Mammary epithelial cell (primary cell): Measurements from ENCODE around the gene PPT1.

ENCODE experiments used
- EZH2 ChIP-seq: IDR thresholded peaks from 2 replicates; pipeline ENCODE4 v1.6.1; 2012; ENCODE audit warnings: low read length, inconsistent platforms, borderline replicate concordance
- TF ChIP-seq, protein P1 (sequence below), 2 donors: IDR thresholded peaks in 1 of 2; conservative IDR thresholded peaks in 1 of 2; 2 replicates each; pipeline ENCODE4 v1.5.1; 2011 to 2012; ENCODE audit warnings: inconsistent platforms in 2 of 2, low read length in 2 of 2, mild to moderate bottlenecking in 2 of 2, control low read depth in 1 of 2, low read depth in 1 of 2; ENCODE audit not compliant: insufficient read depth in 1 of 2; ENCODE audit errors: extremely low read depth in 1 of 2

DNA sequence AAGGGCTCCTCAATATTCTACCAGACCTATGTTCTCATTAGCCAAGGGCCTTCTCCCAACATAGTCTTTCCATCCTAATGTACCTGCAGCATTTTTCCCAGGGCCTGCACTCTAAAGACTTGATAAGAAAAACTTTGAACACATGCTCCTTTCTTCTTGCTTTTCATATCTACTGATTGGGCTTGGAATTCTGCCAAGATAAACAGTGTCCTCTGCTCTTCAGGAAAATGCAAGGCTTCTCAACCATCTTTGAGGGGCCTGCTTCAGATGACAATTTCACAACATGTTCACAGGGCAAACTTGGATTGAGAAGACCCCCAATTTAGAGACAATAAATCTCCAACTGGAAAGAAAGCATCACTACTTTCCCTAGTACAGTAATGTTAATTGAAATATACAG, 25.8 kb upstream of the PPT1 start:
- TF ChIP-seq, protein P1, sequence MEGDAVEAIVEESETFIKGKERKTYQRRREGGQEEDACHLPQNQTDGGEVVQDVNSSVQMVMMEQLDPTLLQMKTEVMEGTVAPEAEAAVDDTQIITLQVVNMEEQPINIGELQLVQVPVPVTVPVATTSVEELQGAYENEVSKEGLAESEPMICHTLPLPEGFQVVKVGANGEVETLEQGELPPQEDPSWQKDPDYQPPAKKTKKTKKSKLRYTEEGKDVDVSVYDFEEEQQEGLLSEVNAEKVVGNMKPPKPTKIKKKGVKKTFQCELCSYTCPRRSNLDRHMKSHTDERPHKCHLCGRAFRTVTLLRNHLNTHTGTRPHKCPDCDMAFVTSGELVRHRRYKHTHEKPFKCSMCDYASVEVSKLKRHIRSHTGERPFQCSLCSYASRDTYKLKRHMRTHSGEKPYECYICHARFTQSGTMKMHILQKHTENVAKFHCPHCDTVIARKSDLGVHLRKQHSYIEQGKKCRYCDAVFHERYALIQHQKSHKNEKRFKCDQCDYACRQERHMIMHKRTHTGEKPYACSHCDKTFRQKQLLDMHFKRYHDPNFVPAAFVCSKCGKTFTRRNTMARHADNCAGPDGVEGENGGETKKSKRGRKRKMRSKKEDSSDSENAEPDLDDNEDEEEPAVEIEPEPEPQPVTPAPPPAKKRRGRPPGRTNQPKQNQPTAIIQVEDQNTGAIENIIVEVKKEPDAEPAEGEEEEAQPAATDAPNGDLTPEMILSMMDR (conservative IDR thresholded peaks at IDR 0.05 in 1 of 2, IDR thresholded peaks at IDR 0.05 in 1 of 2; ENCODE audit: extremely low read depth in 1 of 2, insufficient read depth in 1 of 2, low read depth in 1 of 2, low read length in 2 of 2): no peak
- no peak for TF ChIP-seq EZH2
